ENCODE results near the gene CCL4.

GRCh38 chr17:36068524-36068923 is 35.1 kb upstream of the CCL4 start:
- TF ChIP-seq, protein P1, sequence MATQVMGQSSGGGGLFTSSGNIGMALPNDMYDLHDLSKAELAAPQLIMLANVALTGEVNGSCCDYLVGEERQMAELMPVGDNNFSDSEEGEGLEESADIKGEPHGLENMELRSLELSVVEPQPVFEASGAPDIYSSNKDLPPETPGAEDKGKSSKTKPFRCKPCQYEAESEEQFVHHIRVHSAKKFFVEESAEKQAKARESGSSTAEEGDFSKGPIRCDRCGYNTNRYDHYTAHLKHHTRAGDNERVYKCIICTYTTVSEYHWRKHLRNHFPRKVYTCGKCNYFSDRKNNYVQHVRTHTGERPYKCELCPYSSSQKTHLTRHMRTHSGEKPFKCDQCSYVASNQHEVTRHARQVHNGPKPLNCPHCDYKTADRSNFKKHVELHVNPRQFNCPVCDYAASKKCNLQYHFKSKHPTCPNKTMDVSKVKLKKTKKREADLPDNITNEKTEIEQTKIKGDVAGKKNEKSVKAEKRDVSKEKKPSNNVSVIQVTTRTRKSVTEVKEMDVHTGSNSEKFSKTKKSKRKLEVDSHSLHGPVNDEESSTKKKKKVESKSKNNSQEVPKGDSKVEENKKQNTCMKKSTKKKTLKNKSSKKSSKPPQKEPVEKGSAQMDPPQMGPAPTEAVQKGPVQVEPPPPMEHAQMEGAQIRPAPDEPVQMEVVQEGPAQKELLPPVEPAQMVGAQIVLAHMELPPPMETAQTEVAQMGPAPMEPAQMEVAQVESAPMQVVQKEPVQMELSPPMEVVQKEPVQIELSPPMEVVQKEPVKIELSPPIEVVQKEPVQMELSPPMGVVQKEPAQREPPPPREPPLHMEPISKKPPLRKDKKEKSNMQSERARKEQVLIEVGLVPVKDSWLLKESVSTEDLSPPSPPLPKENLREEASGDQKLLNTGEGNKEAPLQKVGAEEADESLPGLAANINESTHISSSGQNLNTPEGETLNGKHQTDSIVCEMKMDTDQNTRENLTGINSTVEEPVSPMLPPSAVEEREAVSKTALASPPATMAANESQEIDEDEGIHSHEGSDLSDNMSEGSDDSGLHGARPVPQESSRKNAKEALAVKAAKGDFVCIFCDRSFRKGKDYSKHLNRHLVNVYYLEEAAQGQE (IDR thresholded peaks at IDR 0.05; ENCODE audit: insufficient read depth in 1 of 2, low read depth in 2 of 2, low read length in 1 of 2): no peak
- no peak for TF ChIP-seq CTCF (IDR thresholded peaks at IDR 0.05)
- TF ChIP-seq TCF7L2 (IDR thresholded peaks at IDR 0.05; ENCODE audit: low read depth, low read length): no peak
- TF ChIP-seq POLR2AphosphoS5 (IDR thresholded peaks at IDR 0.05; ENCODE audit: low read depth, low read length): no peak
- no peak for TF ChIP-seq SIN3A (IDR thresholded peaks at IDR 0.05; ENCODE audit: borderline replicate concordance, insufficient read depth, low read depth, low read length)
